ENCODE data around the gene PTOV1.

PTOV1 gene

DNA sequence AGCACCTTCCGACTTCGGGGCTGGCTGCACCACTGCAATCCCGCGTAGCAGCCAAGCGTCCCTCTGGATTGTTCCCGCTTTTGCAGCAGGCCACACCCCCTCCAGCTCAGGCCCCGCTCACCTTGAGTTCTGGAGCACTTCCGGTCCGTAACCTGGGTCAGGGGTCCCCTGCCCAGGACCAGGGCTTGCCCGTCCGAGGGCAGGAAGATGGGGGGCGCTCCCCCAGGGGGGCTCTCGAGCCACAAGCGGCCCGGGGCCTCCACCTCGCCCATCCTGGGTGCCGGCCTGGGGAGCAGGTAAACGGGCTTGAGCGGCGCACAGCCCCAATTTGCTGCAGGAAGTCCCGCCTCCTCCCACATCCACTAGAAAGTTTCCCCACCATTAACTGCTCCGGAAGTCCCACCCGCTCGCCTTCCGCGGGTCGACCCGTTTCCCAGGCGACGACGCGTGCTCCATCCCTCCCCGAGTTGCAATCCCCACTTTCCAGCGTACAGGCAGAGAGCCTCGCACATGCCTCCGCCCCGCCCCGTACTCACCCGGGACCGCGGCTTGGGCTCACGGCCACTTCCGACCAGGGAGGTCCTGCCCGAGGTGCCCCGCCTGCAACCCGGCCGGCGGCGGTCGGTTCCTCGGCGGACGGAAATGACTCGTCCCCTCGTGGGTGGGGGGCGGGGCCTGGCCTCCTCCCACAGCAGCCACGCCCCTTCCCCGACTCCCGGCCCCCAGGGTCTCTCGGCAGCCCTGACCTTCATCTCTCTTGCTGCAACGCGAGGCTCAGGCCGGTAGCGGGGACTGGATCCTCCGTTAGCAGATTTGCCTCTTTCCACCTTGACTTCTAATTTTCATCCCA lies 16.2 kb downstream of the PTOV1 start, which contains the start of gene PNKP:
Gene PNKP (minus strand): TSS at position 644 of the 850 bp plus-strand sequence. CDS start 372 bp downstream, at position 272.
- TF ChIP-seq, protein P1, sequence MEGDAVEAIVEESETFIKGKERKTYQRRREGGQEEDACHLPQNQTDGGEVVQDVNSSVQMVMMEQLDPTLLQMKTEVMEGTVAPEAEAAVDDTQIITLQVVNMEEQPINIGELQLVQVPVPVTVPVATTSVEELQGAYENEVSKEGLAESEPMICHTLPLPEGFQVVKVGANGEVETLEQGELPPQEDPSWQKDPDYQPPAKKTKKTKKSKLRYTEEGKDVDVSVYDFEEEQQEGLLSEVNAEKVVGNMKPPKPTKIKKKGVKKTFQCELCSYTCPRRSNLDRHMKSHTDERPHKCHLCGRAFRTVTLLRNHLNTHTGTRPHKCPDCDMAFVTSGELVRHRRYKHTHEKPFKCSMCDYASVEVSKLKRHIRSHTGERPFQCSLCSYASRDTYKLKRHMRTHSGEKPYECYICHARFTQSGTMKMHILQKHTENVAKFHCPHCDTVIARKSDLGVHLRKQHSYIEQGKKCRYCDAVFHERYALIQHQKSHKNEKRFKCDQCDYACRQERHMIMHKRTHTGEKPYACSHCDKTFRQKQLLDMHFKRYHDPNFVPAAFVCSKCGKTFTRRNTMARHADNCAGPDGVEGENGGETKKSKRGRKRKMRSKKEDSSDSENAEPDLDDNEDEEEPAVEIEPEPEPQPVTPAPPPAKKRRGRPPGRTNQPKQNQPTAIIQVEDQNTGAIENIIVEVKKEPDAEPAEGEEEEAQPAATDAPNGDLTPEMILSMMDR (IDR thresholded peaks at IDR 0.05; ENCODE audit: insufficient read depth, low read length, missing control alignments), result no peak
- peak; percentile 42 for DNase-seq (ENCODE audit: low read depth, low spot score)
- peak within 1 kb of the TSS; percentile 87 for H3K4me3 ChIP-seq (ENCODE audit: low read depth, low read length)
- POLR2A ChIA-PET, result interaction anchor here (0.8 to 2.4 kb wide), 5 partner anchors 9 to 191 kb away, joined by 3 to 10 read pairs (median 3); partner anchors contain the start of gene PTOV1
- CTCF ChIA-PET, result interaction anchor here (0.6 to 0.7 kb wide), 2 partner anchors 149 kb away, joined by 3 read pairs; no protein-coding TSS in a partner anchor

DNA sequence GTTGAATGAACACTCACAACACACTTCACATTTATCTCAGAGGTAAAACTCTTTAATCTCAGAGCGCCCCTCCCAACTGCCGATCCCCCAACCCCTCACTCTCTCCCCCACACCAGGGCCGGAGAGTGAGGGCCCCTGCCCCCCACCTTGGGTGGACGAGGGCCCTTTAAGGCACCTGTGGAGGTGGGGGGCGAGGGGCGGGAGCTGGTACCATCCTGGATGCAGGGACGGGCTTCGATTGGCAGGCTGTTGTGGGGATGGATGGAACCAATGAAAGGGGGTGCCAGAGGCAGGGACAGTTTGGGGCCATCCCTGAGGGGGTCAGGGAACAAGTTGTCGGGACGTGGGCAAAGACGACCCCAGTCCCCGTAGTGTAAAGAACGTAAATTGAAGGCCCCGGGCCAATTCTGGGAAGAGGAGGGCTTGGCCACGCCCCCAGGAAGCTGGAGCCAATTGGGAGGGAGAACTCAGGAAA lies 18.1 kb downstream of the PTOV1 start:
- TF ChIP-seq, protein P1 (IDR thresholded peaks at IDR 0.05; ENCODE audit: insufficient read depth, low read length, missing control alignments), result no peak
- DNase-seq (ENCODE audit: low read depth, low spot score), result no peak
- H3K4me3 ChIP-seq (ENCODE audit: low read depth, low read length), result peak overlapping the region; percentile 56
- ChIA-PET POLR2A (interaction anchor here (0.9 to 2.8 kb wide), 4 partner anchors 8 to 19 kb away, joined by 3 to 13 read pairs (median 6); partner anchors contain the start of gene AKT1S1), CTCF (interaction anchor here (0.8 to 1.5 kb wide), 2 partner anchors 16 to 188 kb away, joined by 3 read pairs; no protein-coding TSS in a partner anchor)

DNA sequence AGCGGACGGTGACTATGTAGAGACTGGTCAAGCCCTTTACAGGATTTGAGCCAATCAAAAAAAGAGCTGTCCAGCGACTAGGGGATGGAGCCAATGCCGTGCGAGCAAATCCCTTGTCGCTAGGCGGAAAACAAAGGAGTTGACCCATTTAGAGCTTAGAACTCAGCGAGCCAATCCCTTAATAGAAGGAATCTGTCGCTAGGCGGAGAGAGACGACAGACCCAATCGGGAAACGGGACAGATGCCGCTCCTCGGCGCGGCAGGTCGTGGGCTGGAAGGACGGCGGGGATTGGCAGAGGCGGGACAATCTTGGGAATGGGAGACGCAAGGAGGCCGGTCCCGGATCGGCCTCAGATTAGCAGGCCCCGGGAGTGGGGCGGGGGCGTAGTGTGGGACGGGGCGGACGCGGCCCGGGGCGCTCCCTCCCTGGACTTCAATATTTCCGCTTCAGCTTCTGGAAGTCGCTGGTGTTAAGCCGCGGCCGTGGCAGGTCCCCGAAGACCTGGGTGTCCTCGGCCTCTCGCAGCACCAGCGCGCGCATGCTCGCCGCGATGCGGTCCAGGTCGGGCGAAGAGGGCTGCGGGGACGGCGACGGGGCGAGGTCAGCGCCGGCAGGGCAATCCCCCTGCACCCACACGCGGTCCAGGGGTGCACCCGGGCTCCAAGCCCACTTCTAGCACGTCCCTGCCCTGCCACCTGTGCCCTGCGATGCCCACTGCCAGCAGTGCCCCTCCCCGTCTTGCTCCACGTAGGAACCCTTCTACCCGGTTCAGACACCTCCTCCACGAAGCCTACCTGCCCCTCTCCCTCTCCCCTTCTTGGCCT lies 18.7 kb downstream of the PTOV1 start:
- DNase-seq (ENCODE audit: low read depth, low spot score), result peak; percentile 99
- TF ChIP-seq, protein P1 (IDR thresholded peaks at IDR 0.05; ENCODE audit: insufficient read depth, low read length, missing control alignments), result no peak
- H3K4me3 ChIP-seq (ENCODE audit: low read depth, low read length), result peak overlapping the region; percentile 61
- POLR2A ChIA-PET, result interaction anchor here (0.6 to 2.8 kb wide), 5 partner anchors 7 to 229 kb away, joined by 3 to 13 read pairs (median 4); partner anchors contain the start of gene AKT1S1
- CTCF ChIA-PET, result interaction anchor here (0.8 to 1.5 kb wide), 2 partner anchors 17 to 189 kb away, joined by 3 read pairs; no protein-coding TSS in a partner anchor

DNA sequence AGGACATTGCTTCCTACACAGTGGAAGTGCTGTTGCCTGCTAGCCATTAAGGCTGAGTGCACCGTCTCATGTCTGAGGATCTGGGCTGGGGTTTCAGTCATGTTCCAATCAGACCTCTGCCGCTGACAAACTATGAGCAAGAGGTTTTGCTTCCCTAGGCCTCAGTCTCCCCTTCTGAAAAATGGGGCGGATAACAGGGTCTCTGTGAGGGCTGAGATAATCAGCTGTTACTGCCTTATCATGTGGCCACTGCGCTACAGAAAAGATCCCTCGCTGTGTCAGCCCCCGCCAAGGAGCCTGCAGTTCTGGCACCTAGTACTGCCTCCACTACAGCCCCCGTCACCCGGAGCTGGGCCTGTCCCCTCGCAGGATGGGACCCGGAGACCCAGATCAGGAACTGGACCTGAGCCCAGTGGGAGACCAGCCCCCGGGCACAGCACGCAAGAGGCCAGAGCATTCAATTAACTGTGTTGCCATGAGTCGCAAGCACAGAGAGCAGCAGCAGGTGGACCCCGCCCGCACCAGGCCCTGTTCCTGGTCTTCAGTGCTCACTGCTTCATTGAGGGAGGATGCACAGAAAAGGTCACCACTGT lies 19.4 kb downstream of the PTOV1 start:
- POLR2A ChIA-PET, result interaction anchor here (2.8 kb wide), 1 partner anchor 12 kb away, joined by 13 read pairs; no protein-coding TSS in a partner anchor
- TF ChIP-seq, protein P1 (IDR thresholded peaks at IDR 0.05; ENCODE audit: insufficient read depth, low read length, missing control alignments), result no peak
- peak overlapping the region; percentile 61 for H3K4me3 ChIP-seq (ENCODE audit: low read depth, low read length)
- no peak for DNase-seq (ENCODE audit: low read depth, low spot score)
- CTCF ChIA-PET, result interaction anchor here (1.5 kb wide), 1 partner anchor 189 kb away, joined by 3 read pairs; no protein-coding TSS in a partner anchor

DNA sequence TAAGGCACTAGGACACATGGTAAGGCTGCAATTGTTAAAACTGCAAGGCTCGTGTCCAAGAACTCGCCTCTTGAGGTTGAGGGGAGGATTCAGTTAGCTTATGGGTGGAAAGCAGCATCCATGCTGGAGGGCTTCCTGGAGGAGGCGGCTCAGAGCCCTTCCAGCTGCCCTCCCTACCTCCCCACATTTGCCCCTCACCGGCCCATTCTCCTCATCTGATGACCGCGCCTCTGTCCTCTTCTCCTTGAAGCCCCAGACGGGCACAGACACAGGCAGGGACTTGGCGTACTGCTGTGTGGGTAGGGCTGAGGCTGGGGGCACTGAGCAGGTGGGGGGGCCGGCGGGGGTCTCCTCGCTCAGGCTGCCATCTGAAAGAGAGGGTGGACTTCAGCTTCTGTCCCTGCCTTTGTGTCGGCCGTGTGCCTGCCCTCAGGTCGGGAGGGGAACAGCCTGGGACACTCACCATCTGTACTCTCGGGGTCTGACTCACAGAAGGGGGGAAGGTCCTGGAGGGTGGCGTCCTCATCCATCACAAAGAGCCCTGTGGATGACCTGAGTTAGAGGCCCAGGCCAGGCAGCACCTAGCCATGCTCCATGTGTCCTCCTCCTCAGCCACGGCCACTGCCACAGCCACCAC lies 20.5 kb downstream of the PTOV1 start:
- ChIA-PET CTCF (no interaction called here), POLR2A (no interaction called here)
- no peak for DNase-seq (ENCODE audit: low read depth, low spot score)
- no peak overlapping the region for H3K4me3 ChIP-seq (ENCODE audit: low read depth, low read length)
- TF ChIP-seq, protein P1 (IDR thresholded peaks at IDR 0.05; ENCODE audit: insufficient read depth, low read length, missing control alignments), result no peak

Measured in AG04449 (cell line).